Globus pallidus (tissue), 1 donor: ENCODE data around the gene PSMD3.
A peak's percentile ranks its signal among the peaks of the same experiment; 100 is the strongest.

Source experiments
- DNase-seq: peaks from one replicate; pipeline ENCODE4 v3.0.0-alpha.2; 2015; ENCODE audit warnings: low spot score

Gene PSMD3

GRCh38 chr17:40022497-40022896 lies 41.9 kb downstream of the PSMD3 start:
- no peak for DNase-seq

GRCh38 chr17:40022961-40023541 lies 42.4 kb downstream of the PSMD3 start:
- no peak for DNase-seq

GRCh38 chr17:40023590-40024292 lies 43.1 kb downstream of the PSMD3 start:
- no peak for DNase-seq

- DNase-seq, result no peak
Measured at GRCh38 chr17:40024901-40025300, 44.3 kb downstream of the PSMD3 start.

GRCh38 chr17:40025559-40025958 lies 45.0 kb downstream of the PSMD3 start:
- no peak for DNase-seq

- no peak for DNase-seq
Measured at GRCh38 chr17:40025991-40026815, 45.6 kb downstream of the PSMD3 start.

GRCh38 chr17:40026816-40027613 lies 46.4 kb downstream of the PSMD3 start:
- DNase-seq, result peak; percentile 58

- DNase-seq, result no peak
Measured at GRCh38 chr17:40027614-40028012, 47.0 kb downstream of the PSMD3 start.

- no peak for DNase-seq
Measured at GRCh38 chr17:40028595-40028994, 48.0 kb downstream of the PSMD3 start.

- no peak for DNase-seq
Measured at GRCh38 chr17:40031706-40032105, 51.1 kb downstream of the PSMD3 start.

- DNase-seq, result no peak
Measured at GRCh38 chr17:40032322-40033320, 52.0 kb downstream of the PSMD3 start.

- no peak for DNase-seq
Measured at GRCh38 chr17:40033339-40033738, 52.7 kb downstream of the PSMD3 start.

GRCh38 chr17:40034426-40035161 lies 54.0 kb downstream of the PSMD3 start:
- no peak for DNase-seq

- no peak for DNase-seq
Measured at GRCh38 chr17:40035162-40035559, 54.6 kb downstream of the PSMD3 start.

- DNase-seq, result peak; percentile 32
Measured at GRCh38 chr17:40038882-40039513, 58.4 kb downstream of the PSMD3 start.

GRCh38 chr17:40041196-40041595 lies 60.6 kb downstream of the PSMD3 start:
- no peak for DNase-seq
